ENCODE data around the gene AGTRAP. TPM values are rescaled to one million over a fixed set of nuclear protein-coding genes. Genes with fewer than 3 reads are reported as not detected.

The AGTRAP gene
- total and polyA plus RNA-seq, 2 donors (not counting 3 experiments of a cell fraction or from before 2014, with no cell fraction given): 41.6 to 101 TPM

- Histone ChIP-seq H3K9me3 (replicated peaks; ENCODE audit: control insufficient read depth, insufficient read depth, low read length) (no peaks in the 10 kb centered on the region), H3K4me2 (ENCODE audit: insufficient read depth, low read length) (no peak overlapping the region), H3K27ac (ENCODE audit: insufficient read depth, low read depth, low read length) (no peak overlapping the region), H3K9ac (replicated peaks; ENCODE audit: extremely low read depth, insufficient read depth, low read length) (no peak overlapping the region), H3K4me3 (replicated peaks in 1 of 3; ENCODE audit: insufficient read depth in 1 of 3, low read depth in 1 of 3, low read length in 3 of 3) (no peak overlapping the region), H4K20me1 (replicated peaks; ENCODE audit: control insufficient read depth, extremely low read depth, insufficient read depth, low read length) (no peaks in the 10 kb centered on the region), H2AFZ (ENCODE audit: low read depth, low read length) (no peak overlapping the region), H3K9me1 (replicated peaks; ENCODE audit: control insufficient read depth, extremely low read depth, insufficient read depth, low read length) (no peaks in the 10 kb centered on the region), H3K27me3 (ENCODE audit: control insufficient read depth in 2 of 2, insufficient read depth in 2 of 2, low read length in 2 of 2) (no peaks in the 10 kb centered on the region), H3K4me1 (ENCODE audit: control insufficient read depth, extremely low read depth, insufficient read depth, low read length) (peaks cover 23% of the 10 kb centered on the region), H3K79me2 (ENCODE audit: control insufficient read depth, insufficient read depth, low read length) (no peaks in the 10 kb centered on the region), H3K36me3 (ENCODE audit: control insufficient read depth in 2 of 2, extremely low read depth in 1 of 2, insufficient read depth in 2 of 2, low read length in 2 of 2) (peaks cover 3 to 37% of the 10 kb centered on the region in 2 experiments)
- DNase-seq (ENCODE audit: low read depth, low spot score) (no peak), FAIRE-seq (no peak)
- no TSS peak for BruUV-seq (replicated peaks)
- CTCF ChIA-PET: no interaction called here
- TF ChIP-seq CTCF (IDR thresholded peaks at IDR 0.05; ENCODE audit: extremely low read depth in 1 of 2, insufficient read depth in 1 of 2, low read depth in 1 of 2, low read length in 2 of 2) (no peak), JUN (IDR thresholded peaks at IDR 0.05; ENCODE audit: borderline replicate concordance, insufficient read depth, insufficient read length, low read depth) (no peak), FOS (IDR thresholded peaks at IDR 0.05; ENCODE audit: borderline replicate concordance, insufficient read depth, low read length) (no peak), EZH2 (IDR thresholded peaks at IDR 0.05; ENCODE audit: borderline replicate concordance, low read depth, low read length, severe bottlenecking) (no peak), MYC (IDR thresholded peaks at IDR 0.05; ENCODE audit: low read depth, low read length) (no peak)
- POLR2A ChIA-PET: no interaction called here
- dilution Hi-C loops (cut with MboI; ENCODE audit: extremely low pct_ligation_motif_present, low sequenced_read_pairs): no loop called here
- intact Hi-C loops (cut with micrococcal nuclease): no loop called here
These were observed 56.2 kb downstream of the AGTRAP start for GRCh38 chr1:11792106-11792505.

DNA sequence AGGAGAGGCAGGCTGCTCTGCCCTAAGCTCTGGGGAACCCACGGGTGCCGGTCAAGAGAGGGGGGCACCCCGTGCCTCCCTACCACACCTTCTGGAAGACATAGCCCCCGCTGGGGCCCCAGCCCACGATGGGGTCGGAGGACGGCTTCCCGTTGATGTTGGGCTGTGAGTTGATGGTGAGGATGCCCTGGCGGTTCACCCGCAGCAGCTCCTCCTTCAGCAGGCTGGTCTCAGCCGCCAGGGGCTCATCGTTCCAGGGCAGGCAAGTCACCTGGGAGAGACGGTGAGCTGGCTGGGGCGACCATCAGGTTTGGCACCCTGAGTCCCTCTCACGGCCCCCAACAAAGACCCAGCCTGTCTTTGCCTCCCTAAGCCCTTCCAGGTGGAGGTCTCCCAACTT, 57.9 kb downstream of the AGTRAP start:
- H3K4me3 ChIP-seq (replicated peaks in 1 of 3; ENCODE audit: insufficient read depth in 1 of 3, low read depth in 1 of 3, low read length in 3 of 3): no peak overlapping the region
- dilution Hi-C loops (cut with MboI; ENCODE audit: extremely low pct_ligation_motif_present, low sequenced_read_pairs): no loop called here
- H3K27me3 ChIP-seq (ENCODE audit: control insufficient read depth in 2 of 2, insufficient read depth in 2 of 2, low read length in 2 of 2): no peaks in the 10 kb centered on the region
- H4K20me1 ChIP-seq (replicated peaks; ENCODE audit: control insufficient read depth, extremely low read depth, insufficient read depth, low read length): no peaks in the 10 kb centered on the region
- H2AFZ ChIP-seq (ENCODE audit: low read depth, low read length): no peak overlapping the region
- no peaks in the 10 kb centered on the region for H3K79me2 ChIP-seq (ENCODE audit: control insufficient read depth, insufficient read depth, low read length)
- FAIRE-seq: no peak
- POLR2A ChIA-PET: no interaction called here
- H3K27ac ChIP-seq (ENCODE audit: insufficient read depth, low read depth, low read length): no peak overlapping the region
- peaks cover 34% of the 10 kb centered on the region for H3K4me1 ChIP-seq (ENCODE audit: control insufficient read depth, extremely low read depth, insufficient read depth, low read length)
- CTCF ChIA-PET: interaction anchor here (1.7 kb wide), 1 partner anchor 9 kb away, joined by 5 read pairs; no protein-coding TSS in a partner anchor
- no peak overlapping the region for H3K9ac ChIP-seq (replicated peaks; ENCODE audit: extremely low read depth, insufficient read depth, low read length)
- H3K9me1 ChIP-seq (replicated peaks; ENCODE audit: control insufficient read depth, extremely low read depth, insufficient read depth, low read length): no peaks in the 10 kb centered on the region
- TF ChIP-seq MAX (IDR thresholded peaks at IDR 0.05; ENCODE audit: insufficient read depth, insufficient read length): no peak
- no peak for TF ChIP-seq GATA2 (IDR thresholded peaks at IDR 0.05; ENCODE audit: insufficient read depth, insufficient read length, low read depth, low read length)
- no peak for TF ChIP-seq JUN (IDR thresholded peaks at IDR 0.05; ENCODE audit: borderline replicate concordance, insufficient read depth, insufficient read length, low read depth)
- TF ChIP-seq FOS (IDR thresholded peaks at IDR 0.05; ENCODE audit: borderline replicate concordance, insufficient read depth, low read length): no peak
- TF ChIP-seq EZH2 (IDR thresholded peaks at IDR 0.05; ENCODE audit: borderline replicate concordance, low read depth, low read length, severe bottlenecking): no peak
- no peak for TF ChIP-seq POLR2A (IDR thresholded peaks at IDR 0.05; ENCODE audit: low read depth, low read length)
- no peak for TF ChIP-seq CTCF (IDR thresholded peaks at IDR 0.05; ENCODE audit: extremely low read depth in 1 of 2, insufficient read depth in 1 of 2, low read depth in 1 of 2, low read length in 2 of 2)
- TF ChIP-seq POLR2AphosphoS5 (IDR thresholded peaks at IDR 0.05; ENCODE audit: insufficient read depth, low read depth, low read length): no peak
- no peak for TF ChIP-seq MYC (IDR thresholded peaks at IDR 0.05; ENCODE audit: low read depth, low read length)
- no peaks in the 10 kb centered on the region for H3K9me3 ChIP-seq (replicated peaks; ENCODE audit: control insufficient read depth, insufficient read depth, low read length)
- DNase-seq (ENCODE audit: low read depth, low spot score): no peak
- BruUV-seq (replicated peaks): no TSS peak
- H3K36me3 ChIP-seq (ENCODE audit: control insufficient read depth in 2 of 2, extremely low read depth in 1 of 2, insufficient read depth in 2 of 2, low read length in 2 of 2): peaks cover 3 to 37% of the 10 kb centered on the region in 2 experiments
- intact Hi-C loops (cut with micrococcal nuclease): no loop called here
- H3K4me2 ChIP-seq (ENCODE audit: insufficient read depth, low read length): no peak overlapping the region
